ENCODE results near the gene MTCP1.

MTCP1 gene

GRCh38 chrX:155053656-155054055 is 17.3 kb downstream of the MTCP1 start:
- DNase-seq, result no peak

GRCh38 chrX:155052738-155053498 is 18.0 kb downstream of the MTCP1 start:
- no peak for DNase-seq

GRCh38 chrX:155048977-155049619 is 21.8 kb downstream of the MTCP1 start:
- DNase-seq, result peak; percentile 27

GRCh38 chrX:155046811-155047528 is 24.0 kb downstream of the MTCP1 start:
- no peak for DNase-seq

GRCh38 chrX:155046129-155046810 is 24.7 kb downstream of the MTCP1 start:
- no peak for DNase-seq

- no peak for DNase-seq
Measured at GRCh38 chrX:155035688-155036087, 35.2 kb downstream of the MTCP1 start.

- DNase-seq, result no peak
Measured at GRCh38 chrX:155031657-155032056, 39.3 kb downstream of the MTCP1 start.

- DNase-seq, result peak; percentile 6
Measured at GRCh38 chrX:155028877-155029291, 42.1 kb downstream of the MTCP1 start.

GRCh38 chrX:155028129-155028528 is 42.8 kb downstream of the MTCP1 start:
- DNase-seq, result no peak

- peak; percentile 55 for DNase-seq
Measured at GRCh38 chrX:155027509-155028066, 43.3 kb downstream of the MTCP1 start.

GRCh38 chrX:155026727-155027508 is 44.0 kb downstream of the MTCP1 start, which contains the start of gene FUNDC2:
Gene FUNDC2, plus strand, starts transcription at chrX:155026844. Its CDS starts 95 bp downstream, at chrX:155026939.
- DNase-seq, result peak; percentile 93

- DNase-seq, result no peak
Measured at GRCh38 chrX:155026420-155026726, 44.6 kb downstream of the MTCP1 start.

- DNase-seq, result no peak
Measured at GRCh38 chrX:155023907-155024833, 46.8 kb downstream of the MTCP1 start.

GRCh38 chrX:155022585-155022984 is 48.4 kb downstream of the MTCP1 start, which contains the start of gene F8:
Gene F8, minus strand, starts transcription at chrX:155022723. Its CDS starts 171 bp downstream, at chrX:155022552.
- no peak for DNase-seq

- DNase-seq, result no peak
Measured at GRCh38 chrX:155020591-155020990, 50.3 kb downstream of the MTCP1 start.

All from fibroblast of skin of scalp (primary cell).